WTC11 (cell line): ENCODE results near the gene OR4E2. TPM values are rescaled to one million over a fixed set of nuclear protein-coding genes. Genes with fewer than 3 reads are reported as not detected.

ENCODE experiments used
- ATAC-seq: fragments of 200-7000 bp; cut with Tn5 transposase; 2 replicates; pipeline ENCODE4 v1.10.0; 2021; ENCODE audit warnings: mild to moderate bottlenecking, moderate library complexity
- CTCF ChIA-PET: fragments of 300-600 bp; sonication (Branson Sonifier 250); formaldehyde crosslinking; loops from one replicate; lab custom pipeline; 2021; ENCODE audit warnings: antibody characterized with exemption; lab: Charles Lee
- POLR2A ChIA-PET: fragments of 350-600 bp; sonication (Branson Sonifier 250); formaldehyde crosslinking; loops from one replicate; lab custom pipeline; 2021; ENCODE audit warnings: antibody characterized with exemption; lab: Charles Lee
- DNase-seq: peaks from one replicate; pipeline ENCODE4 v3.0.0; 2021; ENCODE audit warnings: low spot score
- H3K27ac Mint-ChIP-seq: 2 replicates; pipeline ENCODE4 v1.8.0; 2021; ENCODE audit warnings: mixed read lengths
- H3K27me3 Mint-ChIP-seq: 2 replicates; pipeline ENCODE4 v1.8.0; 2021; ENCODE audit warnings: low read depth, mild to moderate bottlenecking, moderate library complexity, mixed read lengths
- H3K36me3 Mint-ChIP-seq: 2 replicates; pipeline ENCODE4 v1.8.0; 2021; ENCODE audit warnings: mixed read lengths
- H3K4me1 Mint-ChIP-seq: 2 replicates; pipeline ENCODE4 v1.8.0; 2022; ENCODE audit warnings: mixed read lengths
- H3K4me3 Mint-ChIP-seq: 2 replicates; pipeline ENCODE4 v1.8.0; 2021; ENCODE audit warnings: mild to moderate bottlenecking, moderate library complexity, mixed read lengths
- H3K9me3 Mint-ChIP-seq: 2 replicates; pipeline ENCODE4 v1.8.0; 2021; ENCODE audit warnings: mixed read lengths
- ARID4B ChIP-seq: sonication (generic); formaldehyde crosslinking; IDR thresholded peaks from 2 replicates; pipeline ENCODE4 v1.8.0; 2023; ENCODE audit warnings: missing genetic modification reagents, mild to moderate bottlenecking, borderline replicate concordance
- CDX4 ChIP-seq: fragments of 250-450 bp; sonication (Bioruptor Pico); IDR thresholded peaks from 2 replicates; pipeline ENCODE4 v1.9.0; 2021; ENCODE audit warnings: moderate library complexity, mild to moderate bottlenecking, inconsistent platforms, borderline replicate concordance
- E2F4 ChIP-seq: sonication (generic); formaldehyde crosslinking; IDR thresholded peaks from 2 replicates; pipeline ENCODE4 v1.8.1; 2022; ENCODE audit warnings: low read depth, mild to moderate bottlenecking, moderate library complexity, missing genetic modification reagents, borderline replicate concordance
- FOXP4 ChIP-seq: sonication (generic); formaldehyde crosslinking; IDR thresholded peaks from 2 replicates; pipeline ENCODE4 v1.8.0; 2022; ENCODE audit warnings: mild to moderate bottlenecking, missing genetic modification reagents
- GRHL2 ChIP-seq: fragments of 250-450 bp; sonication (Bioruptor Pico); IDR thresholded peaks from 2 replicates; pipeline ENCODE4 v1.8.0; 2022; ENCODE audit warnings: mild to moderate bottlenecking, moderate library complexity; ENCODE audit not compliant: insufficient replicate concordance, severe bottlenecking
- GTF2I ChIP-seq: fragments of 250-450 bp; sonication (Bioruptor Pico); conservative IDR thresholded peaks from 2 replicates; pipeline ENCODE4 v1.4.0; 2021; ENCODE audit warnings: mild to moderate bottlenecking
- HMGA2 ChIP-seq: fragments of 250-450 bp; sonication (Bioruptor Pico); IDR thresholded peaks from 2 replicates; pipeline ENCODE4 v1.4.0; 2021; ENCODE audit warnings: mild to moderate bottlenecking, moderate library complexity
- HMGXB4 ChIP-seq: sonication (generic); formaldehyde crosslinking; IDR thresholded peaks from 2 replicates; pipeline ENCODE4 v1.8.1; 2023; ENCODE audit warnings: mild to moderate bottlenecking, moderate library complexity, missing genetic modification reagents
- NFE2L1 ChIP-seq: sonication (generic); formaldehyde crosslinking; IDR thresholded peaks from 2 replicates; pipeline ENCODE4 v1.8.1; 2023; ENCODE audit warnings: missing genetic modification reagents
- TEAD4 ChIP-seq: sonication (generic); formaldehyde crosslinking; IDR thresholded peaks from 2 replicates; pipeline ENCODE4 v1.8.0; 2022; ENCODE audit warnings: mild to moderate bottlenecking, missing genetic modification reagents
- USF2 ChIP-seq: sonication (generic); formaldehyde crosslinking; IDR thresholded peaks from 2 replicates; pipeline ENCODE4 v1.8.1; 2023; ENCODE audit warnings: mild to moderate bottlenecking, missing genetic modification reagents, moderate library complexity
- ZNF138 ChIP-seq: sonication (generic); formaldehyde crosslinking; conservative IDR thresholded peaks from 2 replicates; pipeline ENCODE4 v1.8.1; 2022; ENCODE audit warnings: mild to moderate bottlenecking, moderate library complexity, missing genetic modification reagents
- ZNF263 ChIP-seq: sonication (generic); formaldehyde crosslinking; IDR thresholded peaks from 2 replicates; pipeline ENCODE4 v1.8.1; 2022; ENCODE audit warnings: low read depth, mild to moderate bottlenecking, moderate library complexity, missing genetic modification reagents
- ZNF425 ChIP-seq: fragments of 250-450 bp; sonication (Bioruptor Pico); conservative IDR thresholded peaks from 2 replicates; pipeline ENCODE4 v1.9.0; 2021; ENCODE audit warnings: mild to moderate bottlenecking
- ZNF512 ChIP-seq: sonication (generic); formaldehyde crosslinking; IDR thresholded peaks from 2 replicates; pipeline ENCODE4 v1.8.1; 2022; ENCODE audit warnings: missing genetic modification reagents, borderline replicate concordance
- total RNA-seq: library from RNA; stranded (reverse); gene quantifications from 3 replicates; pipeline ENCODE4 v1.2.3, GENCODE V29; 2021

Gene OR4E2
- total RNA-seq, 1 experiment from 2014 or later = not detected

GRCh38 chr14:21699551-21699950, 45.9 kb downstream of the OR4E2 start:
- Mint-ChIP-seq H3K9me3 (peaks cover 7% of the 10 kb centered on the region), H3K27ac (no peak overlapping the region), H3K27me3 (peaks cover 2% of the 10 kb centered on the region; the same call in 1 of the 2 replicates), H3K36me3 (no peaks in the 10 kb centered on the region), H3K4me3 (no peak overlapping the region), H3K4me1 (no peaks in the 10 kb centered on the region)
- ChIA-PET CTCF (interaction anchor here (0.9 to 2.6 kb wide), 3 partner anchors 12 to 279 kb away, joined by 3 to 8 read pairs (median 3); no protein-coding TSS in a partner anchor), POLR2A (no interaction called here)
- DNase-seq (no peak), ATAC-seq (no peak)
- TF ChIP-seq HMGXB4 (CRISPR knock-in tag) (no peak), CDX4 (CRISPR knock-in tag) (no peak), ARID4B (CRISPR knock-in tag) (no peak), ZNF263 (CRISPR knock-in tag) (no peak), TEAD4 (CRISPR knock-in tag) (no peak), NFE2L1 (no peak), ZNF425 (CRISPR knock-in tag) (no peak), ZNF138 (CRISPR knock-in tag) (no peak), USF2 (CRISPR knock-in tag) (no peak), GRHL2 (CRISPR knock-in tag) (no peak), ZNF512 (CRISPR knock-in tag) (no peak), FOXP4 (CRISPR knock-in tag) (no peak), HMGA2 (CRISPR knock-in tag) (no peak), E2F4 (no peak), GTF2I (CRISPR knock-in tag) (no peak)
